ENCODE data around the gene LYPD3.

LYPD3 gene

DNA sequence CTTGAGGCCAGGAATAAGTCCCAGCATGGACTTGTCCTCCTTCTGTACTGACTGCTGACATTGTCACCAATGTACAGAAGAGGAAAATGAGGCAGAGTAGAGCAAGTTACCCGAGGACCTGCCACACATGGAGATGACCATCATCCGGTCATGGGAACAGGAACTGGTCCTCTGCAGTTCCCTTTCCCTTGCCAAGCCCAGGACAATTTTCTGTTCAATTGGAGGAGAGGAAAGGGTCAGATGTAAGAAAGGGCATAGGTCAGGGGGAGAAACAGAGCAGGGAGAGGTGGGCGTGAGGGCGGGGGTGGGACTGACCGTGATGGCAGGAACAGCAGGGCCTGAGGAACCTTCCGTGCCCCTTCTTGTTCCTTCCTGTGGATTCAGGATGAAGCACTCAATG lies 20.5 kb upstream of the LYPD3 start:
- DNase-seq, result no peak

DNA sequence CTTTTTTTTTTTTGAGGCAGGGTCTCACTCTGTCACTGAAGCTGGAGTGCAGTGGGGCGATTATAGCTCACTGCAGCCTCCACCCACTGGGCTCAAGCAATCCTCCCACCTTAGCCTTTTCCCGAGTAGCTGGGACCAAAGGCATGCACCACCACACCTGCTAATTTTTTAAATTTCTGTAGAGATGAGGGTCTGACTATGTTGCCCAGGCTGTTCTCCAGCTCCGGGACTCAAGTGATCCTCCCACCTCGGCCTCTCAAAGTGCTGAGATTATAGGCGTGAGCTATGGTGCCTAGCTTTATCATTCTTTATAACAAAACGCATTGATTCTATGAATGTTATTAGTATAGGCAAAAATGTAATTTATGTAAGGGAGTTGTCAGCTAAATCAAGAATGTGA lies 17.9 kb upstream of the LYPD3 start:
- DNase-seq, result no peak

DNA sequence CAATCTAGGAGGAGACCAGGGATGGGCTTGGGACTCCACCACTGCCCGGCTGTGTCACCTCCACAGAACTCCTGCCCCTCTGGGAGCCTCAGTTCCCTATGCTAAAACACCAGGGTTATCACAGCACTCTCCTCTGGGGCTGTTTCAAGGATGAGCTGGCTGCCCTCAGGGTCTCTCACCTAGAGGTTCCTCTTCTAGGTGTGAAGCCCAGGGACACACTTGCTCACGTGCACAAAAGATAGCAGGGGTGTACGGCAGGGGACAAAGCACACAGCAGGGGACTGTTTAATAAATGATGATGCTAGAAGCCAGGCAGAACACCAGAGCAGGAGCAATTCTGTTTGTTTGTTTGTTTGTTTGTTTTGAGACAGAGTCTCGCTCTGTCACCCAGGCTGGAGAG lies 16.8 kb upstream of the LYPD3 start:
- DNase-seq, result no peak

DNA sequence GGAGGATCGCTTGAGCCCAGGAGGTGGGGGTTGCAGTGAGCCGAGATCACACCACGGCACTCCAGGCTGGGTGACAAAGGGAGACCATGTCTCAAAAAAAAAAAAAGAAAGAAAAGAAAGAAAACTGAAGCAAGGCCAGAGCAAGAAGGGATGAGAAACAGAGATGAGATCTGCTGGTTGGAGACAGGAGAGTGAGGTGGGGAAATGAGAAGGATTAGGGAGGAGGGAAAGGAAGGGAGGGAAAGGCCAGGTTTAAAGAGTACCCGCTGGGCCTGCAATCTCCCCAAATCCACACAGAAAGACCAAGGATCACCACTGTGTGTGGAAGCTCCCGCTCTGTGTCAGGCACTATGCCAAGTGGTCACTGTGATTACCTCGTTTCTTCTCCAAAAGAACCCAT lies 16.3 kb upstream of the LYPD3 start:
- no peak for DNase-seq

DNA sequence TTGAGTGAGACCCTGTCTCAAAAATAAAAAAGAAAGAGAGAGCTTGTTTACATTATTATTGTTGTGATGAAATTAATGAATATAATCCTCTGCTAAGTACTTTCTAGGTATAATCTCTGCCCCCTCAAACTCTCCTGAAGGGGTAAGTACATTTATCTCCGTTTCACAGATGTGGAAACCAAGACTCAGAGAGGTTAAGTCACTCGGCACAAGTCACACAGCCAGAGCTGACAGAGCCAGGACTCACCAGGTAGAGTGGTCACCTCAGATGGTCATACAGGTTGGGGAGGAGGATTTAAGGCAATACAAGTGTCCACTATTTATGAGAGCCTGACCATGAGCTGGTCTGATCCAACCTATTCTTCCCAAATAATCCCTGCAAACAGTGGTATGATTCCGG lies 15.2 kb upstream of the LYPD3 start:
- no peak for DNase-seq

DNA sequence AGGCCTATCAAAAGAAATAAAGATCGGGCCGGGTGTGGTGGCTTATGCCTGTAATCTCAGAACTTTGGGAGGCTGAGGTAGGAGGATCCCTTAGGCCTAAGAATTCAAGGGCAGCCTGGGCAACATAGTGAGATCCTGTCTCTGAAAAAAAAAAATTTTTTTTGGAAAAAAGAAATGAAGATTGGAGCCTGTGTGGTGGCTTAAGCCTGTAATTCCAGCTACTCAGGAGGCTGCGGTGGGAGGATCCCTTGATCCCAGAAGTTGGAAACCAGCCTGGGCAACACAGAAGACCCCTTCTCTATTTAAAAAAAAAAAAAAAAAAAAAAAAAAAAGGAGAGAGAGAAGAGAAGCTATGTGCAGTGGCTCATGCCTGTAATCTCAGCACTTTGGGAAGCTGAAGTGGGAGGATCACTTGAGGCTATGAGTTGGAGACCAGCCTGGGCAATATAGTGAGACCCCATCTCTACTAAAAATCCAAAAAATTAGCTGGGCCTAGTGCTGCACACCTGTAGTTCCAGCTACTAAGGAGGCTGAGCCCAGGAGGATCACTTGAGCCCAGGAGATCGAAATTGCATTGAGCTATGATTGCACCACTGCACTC lies 14.7 kb upstream of the LYPD3 start:
- no peak for DNase-seq

DNA sequence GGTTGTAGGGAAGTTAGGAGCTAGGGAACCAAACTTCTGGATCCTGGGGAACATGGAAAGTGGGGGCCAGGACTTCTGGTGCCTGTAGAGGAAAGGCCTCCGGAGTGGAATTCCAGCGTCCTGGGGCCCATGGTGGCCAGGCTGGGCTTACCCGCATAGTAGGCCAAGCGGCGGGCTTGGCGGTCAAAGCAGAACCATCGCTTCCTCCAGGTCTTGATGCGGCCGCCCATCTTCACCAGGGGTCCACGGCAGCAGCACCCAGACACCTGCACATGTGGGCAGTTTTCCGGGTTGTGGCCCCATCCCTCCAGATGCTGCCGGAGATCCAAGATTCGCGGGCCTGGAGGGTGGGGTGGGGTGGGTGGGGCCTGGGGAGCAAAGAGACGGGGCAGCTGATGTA lies 13.8 kb upstream of the LYPD3 start:
- no peak for DNase-seq

DNA sequence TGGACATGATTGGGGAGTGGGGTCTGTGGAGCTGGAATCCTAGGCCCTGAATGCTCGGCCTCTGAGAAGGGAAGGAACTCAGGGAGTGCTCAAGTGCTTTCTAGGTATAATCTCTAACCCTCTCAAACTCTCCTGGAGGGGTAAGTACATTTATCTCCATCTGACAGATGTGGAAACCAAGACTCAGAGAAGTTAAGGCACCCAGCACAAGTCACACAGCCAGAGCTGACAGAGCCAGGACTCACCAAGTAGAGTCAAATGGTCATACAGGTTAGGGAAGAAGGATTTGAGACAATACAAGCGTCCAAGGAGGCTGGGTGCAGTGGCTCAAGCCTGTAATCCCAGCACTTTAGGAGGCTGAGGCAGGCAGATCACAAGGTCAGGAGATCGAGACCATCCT lies 12.9 kb upstream of the LYPD3 start:
- DNase-seq, result no peak

DNA sequence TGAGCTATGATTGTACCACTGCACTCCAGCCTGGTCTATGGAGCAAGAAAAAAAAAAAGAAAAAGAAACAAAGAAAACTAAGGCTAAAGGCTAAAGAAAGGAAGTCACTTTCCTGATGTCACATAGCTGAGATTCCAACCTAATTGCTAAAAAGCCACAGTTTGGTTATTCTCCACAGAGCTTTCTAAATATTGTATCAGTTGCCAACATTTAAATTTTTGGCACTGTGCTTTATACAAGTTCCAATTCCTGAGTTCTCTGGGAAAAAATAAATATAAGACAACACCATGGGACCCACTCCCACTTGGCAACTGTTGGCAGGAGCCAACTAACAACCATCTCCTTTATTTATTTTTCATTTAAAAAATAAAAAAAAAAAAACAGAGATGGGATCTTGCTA lies 11.2 kb upstream of the LYPD3 start:
- DNase-seq, result no peak

DNA sequence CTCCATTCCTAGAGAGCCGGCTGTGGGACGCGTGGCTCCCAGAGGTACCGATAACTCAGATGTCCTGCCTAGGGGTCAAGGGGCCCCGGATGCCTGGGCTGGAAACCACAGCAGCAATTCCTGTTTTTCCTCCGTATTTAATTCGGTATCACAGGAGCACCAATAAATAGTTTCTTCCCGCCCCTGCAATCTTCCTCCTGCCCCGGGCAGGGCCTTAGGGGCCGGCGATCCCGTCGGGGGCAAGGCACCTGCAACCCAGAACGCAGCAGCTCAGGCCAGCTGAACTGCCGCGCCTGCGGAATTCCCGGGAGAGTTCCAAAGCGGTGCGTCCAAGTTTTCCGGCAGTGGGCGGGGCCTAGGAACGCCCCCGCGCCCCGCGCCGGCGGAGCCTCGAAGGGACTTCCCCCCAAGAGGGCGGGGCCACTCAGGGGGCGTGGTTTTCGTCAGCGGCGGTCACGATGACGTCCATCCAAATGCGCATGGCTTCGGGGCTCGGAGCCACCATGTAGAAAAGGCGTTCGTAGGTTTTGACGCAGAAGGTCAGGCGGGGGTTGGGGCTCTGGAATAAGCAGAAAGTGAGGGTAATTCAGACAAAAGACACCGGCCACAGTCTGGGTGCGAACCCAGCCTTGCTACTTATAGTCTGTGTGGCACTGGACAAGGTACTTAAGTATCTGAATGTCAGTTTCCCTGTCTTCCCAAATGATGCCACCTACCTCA lies 9.7 kb upstream of the LYPD3 start:
- DNase-seq, result peak; percentile 70

DNA sequence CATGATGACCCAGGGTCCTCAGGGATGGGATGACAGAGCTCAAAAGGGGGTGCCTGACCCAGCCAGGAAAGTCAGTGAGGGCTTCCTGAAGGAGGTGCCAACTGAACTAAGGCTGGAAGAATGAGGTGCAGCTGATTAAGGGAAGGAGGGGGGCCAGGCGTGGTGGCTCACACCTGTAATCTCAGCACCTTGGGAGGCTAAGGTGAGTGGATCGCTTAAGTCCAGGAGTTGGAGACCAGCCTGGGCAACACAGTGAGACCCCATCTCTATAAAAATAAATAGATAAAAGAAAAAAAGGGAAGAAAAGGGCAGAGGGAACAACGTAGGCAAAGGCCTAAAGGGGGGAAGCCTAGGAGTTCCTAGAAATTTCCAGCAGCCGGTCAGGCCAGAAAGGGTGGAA lies 9.1 kb upstream of the LYPD3 start:
- DNase-seq, result no peak

DNA sequence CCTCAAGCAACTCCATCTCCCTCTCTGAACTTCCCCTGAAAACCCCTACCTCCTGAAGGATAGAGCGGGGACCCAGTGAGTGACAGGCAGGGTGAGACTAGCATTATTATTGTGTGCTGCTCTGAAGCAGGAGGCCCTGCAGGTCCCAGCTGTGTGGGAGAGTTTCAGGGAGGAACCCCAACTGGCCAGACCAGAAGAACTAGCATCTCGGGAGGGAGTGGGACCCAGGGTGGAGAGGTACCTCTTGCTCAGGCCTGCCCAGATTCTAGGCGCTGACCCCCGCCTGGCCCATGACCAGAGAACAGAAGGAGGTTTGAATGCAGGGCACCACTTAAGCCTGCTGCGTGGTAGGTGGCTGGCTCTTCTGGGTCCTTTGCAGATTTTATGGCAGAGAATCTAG lies 5.7 kb upstream of the LYPD3 start:
- DNase-seq, result no peak

DNA sequence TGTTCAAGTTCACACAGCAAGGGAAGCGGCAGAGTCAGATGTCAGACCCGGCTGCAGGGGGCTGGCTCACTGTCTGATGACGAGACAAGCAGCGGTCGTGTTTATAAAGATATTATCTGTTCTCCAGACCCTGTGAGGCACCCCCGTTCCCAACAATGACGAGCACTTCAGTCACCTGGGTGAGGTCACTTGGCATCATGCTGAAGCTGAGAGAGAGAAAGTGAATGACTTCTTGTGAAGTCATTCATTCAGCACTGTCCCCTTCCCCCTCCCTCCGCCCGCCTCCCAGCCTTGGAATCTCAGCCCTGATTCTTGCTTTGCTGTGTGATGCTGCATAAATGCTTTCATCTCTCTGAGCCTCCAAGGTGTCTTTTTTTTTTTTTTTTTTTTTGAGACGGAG lies 4.9 kb upstream of the LYPD3 start:
- DNase-seq, result no peak

DNA sequence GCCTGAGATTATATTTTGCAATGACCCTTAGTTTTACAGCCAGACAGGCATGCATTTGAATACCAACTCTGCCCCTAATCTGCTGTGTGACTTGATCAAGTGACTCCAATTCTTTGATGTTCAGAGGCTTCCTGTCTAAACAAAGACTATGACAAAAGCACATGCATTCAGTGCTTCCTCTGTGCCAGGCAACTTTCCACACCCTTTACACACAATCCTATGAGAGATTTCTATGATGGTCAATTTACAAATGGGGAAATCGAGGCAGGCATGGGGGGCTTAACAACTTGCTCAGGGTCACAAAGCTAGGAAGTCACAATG lies 3.7 kb upstream of the LYPD3 start:
- DNase-seq, result no peak

DNA sequence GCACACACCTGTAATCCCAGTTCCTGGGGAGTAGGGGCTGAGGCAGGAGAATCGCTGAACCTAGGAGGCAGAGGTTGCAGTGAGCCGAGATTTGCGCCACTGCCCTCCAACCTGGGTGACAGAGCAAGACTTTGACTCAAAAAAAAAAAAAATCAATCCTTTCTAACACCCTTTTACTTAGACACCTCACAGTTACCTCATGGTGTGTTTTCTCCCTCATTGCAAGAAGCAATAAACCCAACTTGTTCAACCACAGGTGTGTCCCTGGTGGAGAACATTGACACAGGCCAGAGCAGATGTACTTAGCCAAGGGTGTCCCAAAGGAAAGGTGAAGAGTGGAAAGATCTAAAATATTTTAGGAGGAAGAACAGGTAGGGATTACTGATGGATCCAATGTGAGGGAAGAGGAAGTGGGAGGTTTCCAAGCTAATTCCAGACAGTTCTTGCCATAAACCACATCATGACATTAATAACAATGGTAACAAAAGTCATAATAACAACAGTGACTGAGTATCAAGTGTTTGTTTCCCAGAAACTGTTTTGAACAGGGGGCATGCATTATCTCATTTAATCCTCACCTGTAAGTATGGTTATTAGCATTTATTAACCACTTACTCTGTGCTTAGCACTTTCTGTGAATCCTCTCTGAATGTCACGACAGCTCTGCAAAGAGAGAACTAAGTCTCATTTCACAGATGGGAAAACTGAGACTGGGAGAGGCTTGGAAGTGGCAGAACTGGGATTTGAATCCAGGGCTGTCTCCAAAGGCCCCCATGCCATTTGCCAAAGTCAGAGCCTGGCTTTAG lies 3.1 kb upstream of the LYPD3 start:
- DNase-seq, result no peak

DNA sequence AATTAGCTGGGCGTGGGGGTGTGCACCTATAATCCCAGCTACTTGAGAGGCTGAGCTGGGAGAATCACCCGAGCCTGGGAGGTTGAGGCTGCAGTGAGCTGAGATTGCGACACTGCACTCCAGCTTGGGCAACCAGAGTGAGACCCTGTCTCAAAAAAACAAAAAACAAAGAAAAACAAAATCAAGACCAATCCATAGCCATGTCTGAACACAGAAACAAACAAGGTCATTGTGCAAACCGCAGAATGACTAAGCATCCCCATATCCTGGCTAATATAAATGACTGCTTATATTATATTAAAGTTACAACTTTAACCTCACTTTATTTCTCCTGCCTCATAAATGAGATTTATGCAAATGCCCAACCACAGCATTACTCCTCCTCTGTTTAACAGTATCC lies 2.3 kb upstream of the LYPD3 start:
- DNase-seq, result no peak

DNA sequence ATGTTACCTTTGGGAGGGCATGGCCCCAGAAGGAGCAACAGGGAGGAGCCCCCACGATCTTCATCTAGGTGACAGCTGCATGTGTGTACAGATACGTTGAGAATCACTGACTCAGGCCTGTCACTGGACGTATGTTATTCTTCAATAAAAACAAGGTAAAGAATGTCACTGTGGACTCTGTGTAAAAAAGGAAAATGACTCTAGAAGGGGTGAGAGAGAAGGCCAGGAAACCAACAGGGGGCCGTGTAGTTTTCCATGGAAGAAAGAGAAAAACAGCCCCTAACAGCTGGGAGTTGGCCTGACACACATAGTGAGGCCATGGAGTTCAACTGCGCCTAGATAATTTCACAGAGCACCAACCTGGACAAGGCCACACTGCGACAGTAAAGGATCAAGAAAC lies 1.9 kb upstream of the LYPD3 start:
- no peak for DNase-seq

DNA sequence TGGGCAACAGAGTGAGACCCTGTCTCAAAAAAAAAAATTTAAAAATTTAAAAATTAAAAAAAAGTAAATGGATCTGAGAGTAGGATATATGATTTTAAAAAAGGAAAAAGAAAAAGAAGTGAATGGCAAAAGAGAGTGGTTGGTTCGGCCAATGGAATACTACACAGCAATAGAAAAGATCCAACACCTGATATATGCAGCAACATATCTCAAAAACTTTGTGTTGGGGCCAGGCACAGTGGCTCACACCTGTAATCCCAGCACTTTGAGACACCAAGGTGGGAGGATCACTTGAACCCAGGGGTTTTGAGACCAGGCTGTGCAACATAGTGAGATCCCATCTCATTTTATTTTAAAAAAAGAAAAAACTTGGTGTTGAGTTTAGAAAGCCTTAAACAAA lies 1.4 kb upstream of the LYPD3 start:
- no peak for DNase-seq

DNA sequence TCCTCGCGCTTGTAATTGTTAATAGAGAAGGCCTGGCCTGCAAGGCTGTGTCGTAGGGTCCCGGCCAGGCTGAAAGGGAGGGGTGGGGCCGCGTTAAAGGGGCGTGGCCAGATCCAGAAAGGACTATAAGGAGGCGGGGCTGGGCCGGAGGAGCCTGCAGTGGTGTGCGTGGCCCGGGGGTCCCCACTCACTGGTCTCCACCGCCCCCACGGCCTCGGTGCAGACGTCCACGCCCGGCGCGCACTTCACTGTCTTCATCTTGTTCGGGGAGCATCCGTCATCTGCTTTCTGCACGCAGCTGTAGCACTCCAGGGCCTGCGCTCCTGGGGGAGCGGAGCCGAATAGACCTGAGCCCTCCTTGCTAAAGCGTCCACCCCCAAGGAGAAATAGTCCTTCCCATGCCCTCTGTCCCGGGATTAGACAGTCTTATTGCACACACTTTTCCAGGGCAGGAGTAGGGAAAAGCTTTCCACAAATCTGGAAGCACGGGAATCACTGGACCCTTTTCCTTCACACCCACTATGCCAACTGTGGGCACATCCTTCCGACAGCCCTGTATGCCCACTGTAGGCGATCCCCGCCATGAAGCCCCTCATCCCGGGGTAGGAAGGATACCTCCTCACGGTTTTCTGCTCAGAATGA lies 1.2 kb downstream of the LYPD3 start:
- DNase-seq, result no peak

DNA sequence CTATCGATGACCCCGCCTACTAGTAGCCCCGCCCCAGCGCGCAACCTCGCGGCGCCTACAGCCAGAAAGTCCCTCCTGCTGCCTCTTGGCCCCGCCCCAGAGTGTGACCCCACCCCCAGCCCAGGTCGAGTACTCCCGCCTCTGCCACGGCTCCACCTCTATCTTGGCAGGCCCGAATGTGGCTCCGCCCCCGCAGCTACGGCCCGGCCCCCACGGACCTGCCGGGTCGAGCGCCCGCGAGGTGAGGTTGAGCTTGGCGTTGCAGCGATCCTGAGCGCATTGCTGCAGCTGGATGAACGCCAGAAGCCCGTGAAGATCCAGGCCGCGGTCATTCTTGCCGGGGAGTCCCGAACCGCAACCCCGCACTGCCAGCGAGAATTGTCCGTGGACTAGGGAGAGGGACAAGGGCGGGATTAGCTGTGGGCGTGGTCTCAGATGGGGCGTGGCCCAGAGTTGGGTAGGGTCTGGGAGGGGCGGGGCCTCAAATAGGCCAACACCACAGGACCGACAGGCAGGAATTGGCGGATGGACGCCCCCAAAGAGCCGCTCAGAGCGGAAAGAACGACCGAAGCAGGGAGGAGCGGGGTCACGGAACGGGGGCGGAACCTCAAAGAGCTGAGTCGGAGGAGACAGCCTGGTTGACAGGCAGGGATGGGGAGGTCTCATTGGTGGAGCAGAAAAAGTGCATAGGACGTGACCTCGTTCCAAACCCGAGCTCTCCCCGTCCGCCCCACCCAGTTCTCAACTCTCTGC lies 1.9 kb downstream of the LYPD3 start:
- peak; percentile 75 for DNase-seq

DNA sequence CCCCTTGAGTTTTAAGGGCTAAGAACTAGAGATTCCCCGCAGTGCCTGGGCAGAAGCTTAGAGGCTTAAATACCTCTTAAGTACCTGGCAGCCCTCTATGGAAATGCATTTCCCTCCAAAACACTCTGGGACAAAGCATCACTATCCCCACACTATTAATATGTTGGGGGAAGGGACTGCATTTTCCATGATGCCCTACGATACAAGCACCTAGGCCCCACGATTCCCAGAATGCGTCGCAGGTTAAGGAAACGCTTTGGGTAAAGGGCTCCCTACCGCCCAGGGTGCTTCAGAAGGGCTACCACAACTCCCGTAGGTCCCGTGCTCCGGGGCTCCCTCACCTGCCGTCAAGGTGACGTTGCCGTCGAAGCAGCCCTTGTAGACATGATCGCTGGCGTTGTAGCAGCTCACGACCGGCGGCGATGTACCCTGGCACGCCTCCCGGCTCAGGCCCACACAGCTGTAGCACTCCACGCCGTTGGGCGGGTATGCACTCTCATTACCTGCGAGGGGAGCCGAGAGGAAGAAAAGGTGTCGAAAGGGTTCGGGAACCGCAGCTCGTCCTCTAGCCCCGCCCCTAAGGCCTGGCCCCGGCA lies 2.5 kb downstream of the LYPD3 start:
- DNase-seq, result no peak

DNA sequence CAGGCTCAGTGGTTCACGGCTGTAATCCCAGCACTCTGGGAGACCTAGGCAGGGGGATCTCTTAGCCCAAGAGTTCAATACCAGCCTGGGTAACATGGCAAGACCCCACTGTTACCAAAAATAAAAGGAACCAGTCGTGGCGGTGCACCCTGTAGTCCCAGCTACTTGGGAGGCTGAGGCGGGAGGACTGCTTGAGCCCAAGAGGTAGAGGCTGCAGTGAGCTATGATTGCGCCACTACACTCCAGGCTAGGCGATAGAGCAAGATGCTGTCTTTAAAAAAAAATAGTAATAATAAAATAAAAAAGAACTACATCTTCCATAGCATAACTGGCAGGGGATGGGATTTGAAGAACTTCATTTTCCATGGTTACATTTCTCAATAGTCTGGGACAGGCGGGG lies 3.0 kb downstream of the LYPD3 start:
- DNase-seq, result no peak

DNA sequence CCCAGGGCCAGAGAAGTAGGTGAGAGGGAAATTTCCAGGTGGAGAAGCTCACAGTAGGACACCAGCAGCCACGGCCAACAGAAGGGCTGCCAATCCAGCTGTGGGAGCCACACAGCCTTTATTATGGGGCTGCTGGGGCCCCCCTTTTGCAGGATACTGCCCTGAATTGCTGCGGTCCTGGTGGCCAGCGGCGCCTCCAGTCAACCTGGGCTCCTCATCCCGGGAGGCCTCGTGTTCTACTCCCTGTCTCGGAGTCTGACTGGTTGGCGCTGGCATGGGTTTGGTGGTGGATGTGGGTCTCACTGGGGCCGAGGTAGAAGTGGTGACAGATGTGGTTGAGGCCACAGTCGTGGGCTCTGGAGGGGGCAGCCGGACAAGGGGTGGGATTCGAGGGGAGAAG lies 4.1 kb downstream of the LYPD3 start:
- DNase-seq, result no peak

All from GOT3 (cell line).